Karpas-422 (cell line): ENCODE measurements around the gene CHPF. TPM values are rescaled to one million over a fixed set of nuclear protein-coding genes. Genes with fewer than 3 reads are reported as not detected.

Source experiments
- DNase-seq: peaks from one replicate; pipeline ENCODE4 v3.0.0-alpha.2; 2015
- H2AFZ ChIP-seq: fragments of 200-600 bp; sonication (generic); 2 replicates; pipeline ENCODE4 v1.6.1; 2014; ENCODE audit warnings: antibody characterized with exemption, low read length, mixed read lengths
- H3K27ac ChIP-seq: fragments of 200-600 bp; sonication (generic); 2 replicates; pipeline ENCODE4 v1.5.1; 2014; ENCODE audit warnings: mild to moderate bottlenecking, low read length, moderate library complexity
- H3K27me3 ChIP-seq: fragments of 200-600 bp; sonication (generic); 2 replicates; pipeline ENCODE4 v1.6.1; 2014; ENCODE audit warnings: low read length, mixed read lengths
- H3K36me3 ChIP-seq: fragments of 200-600 bp; sonication (generic); 2 replicates; pipeline ENCODE4 v1.6.1; 2014; ENCODE audit warnings: low read length, mixed read lengths; ENCODE audit not compliant: insufficient read depth
- H3K4me1 ChIP-seq: fragments of 200-600 bp; sonication (generic); 2 replicates; pipeline ENCODE4 v1.6.1; 2014; ENCODE audit warnings: mild to moderate bottlenecking, low read length, mixed read lengths
- H3K4me2 ChIP-seq: fragments of 200-600 bp; sonication (generic); 2 replicates; pipeline ENCODE4 v1.6.1; 2014; ENCODE audit warnings: low read length, low read depth, mild to moderate bottlenecking; ENCODE audit not compliant: poor library complexity, severe bottlenecking
- H3K4me3 ChIP-seq: fragments of 200-600 bp; sonication (generic); 2 replicates; pipeline ENCODE4 v1.5.1; 2014; ENCODE audit warnings: mild to moderate bottlenecking, antibody characterized with exemption, low read length, mixed read lengths
- H3K79me2 ChIP-seq: fragments of 200-600 bp; sonication (generic); 2 replicates; pipeline ENCODE4 v1.6.1; 2014; ENCODE audit warnings: mild to moderate bottlenecking, low read length, mixed read lengths
- H3K9ac ChIP-seq: fragments of 200-600 bp; sonication (generic); 2 replicates; pipeline ENCODE4 v1.6.0; 2014; ENCODE audit warnings: low read length
- H3K9me2 ChIP-seq: fragments of 200-600 bp; sonication (generic), shearing (Covaris generic); replicated peaks from 2 replicates; pipeline ENCODE4 v1.6.0; 2014; ENCODE audit warnings: mild to moderate bottlenecking, low read length, moderate library complexity; ENCODE audit not compliant: insufficient read depth
- H3K9me3 ChIP-seq: fragments of 300-700, 200-600 bp; sonication (generic); 2 replicates; pipeline ENCODE4 v1.6.1; 2014; ENCODE audit warnings: low read length, mixed read lengths
- H4K20me1 ChIP-seq: fragments of 200-600 bp; sonication (generic); 2 replicates; pipeline ENCODE4 v1.6.1; 2014; ENCODE audit warnings: mild to moderate bottlenecking, antibody characterized with exemption, low read length, low read depth; ENCODE audit not compliant: insufficient read depth
- total RNA-seq: library from RNA; depleted of rRNA; stranded (reverse); fragments of >200 nt; shearing (Covaris generic); gene quantifications from 2 replicates; pipeline ENCODE4 v1.2.3, GENCODE V29; 2014; ENCODE audit warnings: low replicate concordance

Gene CHPF
- total RNA-seq, 1 experiment from 2014 or later, result 25.5 TPM

DNA sequence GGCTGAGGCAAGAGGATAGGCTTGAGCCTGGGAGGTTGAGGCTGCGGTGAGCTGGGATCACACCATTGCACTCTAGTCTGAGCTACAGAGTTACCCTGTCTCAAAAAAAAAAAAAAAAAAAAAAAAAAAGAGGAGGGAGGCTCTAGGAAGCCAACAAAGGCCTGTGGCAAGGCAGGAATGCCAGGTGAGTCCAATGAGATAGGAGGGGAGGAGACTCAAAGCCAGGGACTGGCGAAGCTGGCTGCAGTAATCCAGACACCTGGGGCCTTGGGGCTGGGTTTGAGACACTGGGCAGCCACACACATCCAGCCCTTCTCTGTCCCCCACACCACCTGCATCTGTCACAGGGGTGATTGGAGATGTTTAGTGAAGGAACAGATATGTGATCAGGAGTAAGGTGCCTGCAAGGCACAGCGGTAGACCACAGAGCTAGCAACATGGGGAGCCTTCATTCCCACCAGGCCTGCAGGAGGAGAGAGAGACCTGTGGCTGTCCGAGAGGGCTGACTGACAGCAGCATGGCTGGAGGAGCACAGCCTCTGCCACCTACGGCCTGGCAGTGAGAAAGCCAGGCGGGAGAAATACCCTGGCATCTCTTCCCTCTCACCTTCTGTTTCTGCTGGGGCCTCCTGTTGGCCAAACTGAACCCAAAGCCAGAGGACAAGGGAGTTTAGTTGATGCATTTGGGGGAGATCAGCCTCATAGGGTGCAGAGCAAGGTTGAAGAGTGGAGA is 9.5 kb downstream of the CHPF start:
- peaks cover 3% of the 10 kb centered on the region for H3K4me1 ChIP-seq
- no peak overlapping the region for H3K27ac ChIP-seq
- H3K9me2 ChIP-seq, result no peaks in the 10 kb centered on the region
- 0 out of 2 replicates have a peak, but pooled peaks cover 7% of the 10 kb centered on the region for H4K20me1 ChIP-seq
- H3K4me2 ChIP-seq, result no peak overlapping the region
- 0 out of 2 replicates have a peak, but pooled peaks cover 2% of the 10 kb centered on the region for H3K27me3 ChIP-seq
- H3K36me3 ChIP-seq, result no peaks in the 10 kb centered on the region
- H3K9ac ChIP-seq, result no peak overlapping the region
- no peak overlapping the region for H2AFZ ChIP-seq
- no peaks in the 10 kb centered on the region for H3K9me3 ChIP-seq
- no peak overlapping the region for H3K4me3 ChIP-seq
- DNase-seq, result no peak
- no peaks in the 10 kb centered on the region for H3K79me2 ChIP-seq

DNA sequence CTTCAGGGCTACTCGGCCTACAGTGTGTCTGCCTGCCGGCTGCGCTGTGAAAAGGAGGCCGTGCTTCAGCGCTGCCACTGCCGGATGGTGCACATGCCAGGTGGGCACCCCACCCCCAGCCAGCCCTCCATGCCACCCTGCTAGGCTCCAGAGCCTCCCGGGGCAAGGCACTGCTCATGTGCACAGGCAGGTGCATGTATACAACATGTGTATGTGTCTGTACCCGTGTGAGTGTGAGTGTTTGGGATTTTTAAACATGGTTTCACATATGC is 11.3 kb downstream of the CHPF start:
- H2AFZ ChIP-seq, result no peak overlapping the region
- peaks cover 3% of the 10 kb centered on the region for H3K4me1 ChIP-seq
- no peaks in the 10 kb centered on the region for H3K9me2 ChIP-seq
- H3K79me2 ChIP-seq, result no peaks in the 10 kb centered on the region
- H3K4me2 ChIP-seq, result no peak overlapping the region
- no peaks in the 10 kb centered on the region for H3K9me3 ChIP-seq
- no peak for DNase-seq
- H3K27me3 ChIP-seq, result 0 out of 2 replicates have a peak, but pooled peaks cover 2% of the 10 kb centered on the region
- H3K36me3 ChIP-seq, result no peaks in the 10 kb centered on the region
- no peak overlapping the region for H3K9ac ChIP-seq
- H3K27ac ChIP-seq, result no peak overlapping the region
- H3K4me3 ChIP-seq, result no peak overlapping the region
- H4K20me1 ChIP-seq, result 0 out of 2 replicates have a peak, but pooled peaks cover 7% of the 10 kb centered on the region

DNA sequence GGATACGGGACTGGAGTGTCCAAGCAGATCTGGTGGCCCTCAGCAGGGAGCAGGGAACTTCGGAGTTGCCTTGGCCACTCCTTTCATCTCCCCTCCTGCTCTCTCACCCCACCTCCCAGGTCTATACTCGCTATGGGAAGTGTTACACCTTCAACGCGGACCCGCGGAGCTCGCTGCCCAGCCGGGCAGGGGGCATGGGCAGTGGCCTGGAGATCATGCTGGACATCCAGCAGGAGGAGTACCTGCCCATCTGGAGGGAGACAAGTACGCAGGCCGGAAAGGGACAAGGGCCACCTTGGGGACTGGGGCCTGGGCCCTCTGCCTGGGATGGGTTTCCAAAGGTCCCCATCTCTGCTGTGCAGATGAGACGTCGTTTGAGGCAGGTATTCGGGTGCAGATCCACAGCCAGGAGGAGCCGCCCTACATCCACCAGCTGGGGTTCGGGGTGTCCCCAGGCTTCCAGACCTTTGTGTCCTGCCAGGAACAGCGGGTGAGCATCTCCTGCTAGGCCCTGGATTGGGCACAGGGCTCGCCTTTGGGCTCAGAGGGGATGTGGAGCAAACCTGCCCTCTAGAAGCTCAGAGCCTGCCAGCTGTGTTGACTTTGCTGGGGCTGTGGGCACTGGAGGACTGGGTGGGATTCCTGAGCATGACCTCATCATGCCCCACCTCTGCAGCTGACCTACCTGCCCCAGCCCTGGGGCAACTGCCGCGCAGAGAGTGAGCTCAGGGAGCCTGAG is 11.8 kb downstream of the CHPF start:
- 0 out of 2 replicates have a peak, but pooled peaks cover 2% of the 10 kb centered on the region for H3K27me3 ChIP-seq
- no peak overlapping the region for H2AFZ ChIP-seq
- H3K79me2 ChIP-seq, result no peaks in the 10 kb centered on the region
- no peak for DNase-seq
- H4K20me1 ChIP-seq, result 0 out of 2 replicates have a peak, but pooled peaks cover 7% of the 10 kb centered on the region
- H3K9me3 ChIP-seq, result no peaks in the 10 kb centered on the region
- H3K4me3 ChIP-seq, result no peak overlapping the region
- H3K27ac ChIP-seq, result no peak overlapping the region
- no peaks in the 10 kb centered on the region for H3K9me2 ChIP-seq
- H3K9ac ChIP-seq, result no peak overlapping the region
- peaks cover 3% of the 10 kb centered on the region for H3K4me1 ChIP-seq
- H3K36me3 ChIP-seq, result no peaks in the 10 kb centered on the region
- H3K4me2 ChIP-seq, result no peak overlapping the region

DNA sequence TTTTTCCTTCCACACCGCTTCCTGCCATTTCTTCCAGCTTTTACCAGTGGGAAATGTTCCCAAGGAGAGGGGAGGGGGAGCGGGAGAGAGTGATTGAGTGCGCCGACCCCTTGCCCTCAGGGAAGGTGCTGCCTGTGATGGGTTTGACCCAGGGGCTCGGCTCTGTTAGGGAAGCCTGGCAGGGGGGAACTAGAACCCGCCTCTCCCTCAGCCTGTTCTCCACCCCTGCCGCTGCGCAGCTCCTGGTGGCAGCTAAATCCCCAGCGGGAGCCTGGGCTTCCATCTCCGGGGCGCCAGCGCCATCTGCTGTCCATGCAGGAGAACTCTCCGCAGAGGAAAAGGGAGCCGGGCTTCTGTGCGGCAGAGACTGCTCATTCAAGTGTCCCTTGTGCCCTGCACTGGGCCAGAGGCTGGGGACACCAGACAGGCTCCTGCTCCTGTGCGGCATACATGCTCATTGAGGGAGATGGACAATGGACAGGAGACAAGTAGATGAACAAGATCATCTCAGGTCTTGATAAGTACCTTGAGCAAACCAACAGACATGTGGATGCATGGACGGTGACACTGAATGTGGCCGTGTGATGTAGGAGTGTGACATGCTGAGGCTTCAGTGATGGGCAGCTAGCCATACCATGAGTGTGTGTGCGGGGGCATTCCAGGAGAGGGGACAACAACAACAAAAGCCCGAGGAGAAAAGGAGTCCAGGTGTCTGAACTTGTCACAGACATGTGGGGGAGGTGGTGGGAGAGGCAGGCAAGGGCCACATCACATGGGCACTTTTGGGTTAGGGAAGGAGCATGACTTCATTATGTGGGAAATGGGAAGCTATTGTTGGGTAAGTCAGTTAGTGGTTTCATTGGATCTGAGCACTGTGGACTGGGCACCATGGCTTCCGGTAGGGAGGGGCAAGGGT is 13.3 kb downstream of the CHPF start:
- no peak overlapping the region for H3K27ac ChIP-seq
- 0 out of 2 replicates have a peak, but pooled peaks cover 7% of the 10 kb centered on the region for H4K20me1 ChIP-seq
- DNase-seq, result peak; percentile 95
- no peaks in the 10 kb centered on the region for H3K9me3 ChIP-seq
- H3K27me3 ChIP-seq, result 0 out of 2 replicates have a peak, but pooled peaks cover 2% of the 10 kb centered on the region
- H3K79me2 ChIP-seq, result no peaks in the 10 kb centered on the region
- no peaks in the 10 kb centered on the region for H3K36me3 ChIP-seq
- no peak overlapping the region for H3K9ac ChIP-seq
- H3K4me2 ChIP-seq, result no peak overlapping the region
- no peaks in the 10 kb centered on the region for H3K9me2 ChIP-seq
- peaks cover 3% of the 10 kb centered on the region for H3K4me1 ChIP-seq
- no peak overlapping the region for H2AFZ ChIP-seq
- H3K4me3 ChIP-seq, result no peak overlapping the region

DNA sequence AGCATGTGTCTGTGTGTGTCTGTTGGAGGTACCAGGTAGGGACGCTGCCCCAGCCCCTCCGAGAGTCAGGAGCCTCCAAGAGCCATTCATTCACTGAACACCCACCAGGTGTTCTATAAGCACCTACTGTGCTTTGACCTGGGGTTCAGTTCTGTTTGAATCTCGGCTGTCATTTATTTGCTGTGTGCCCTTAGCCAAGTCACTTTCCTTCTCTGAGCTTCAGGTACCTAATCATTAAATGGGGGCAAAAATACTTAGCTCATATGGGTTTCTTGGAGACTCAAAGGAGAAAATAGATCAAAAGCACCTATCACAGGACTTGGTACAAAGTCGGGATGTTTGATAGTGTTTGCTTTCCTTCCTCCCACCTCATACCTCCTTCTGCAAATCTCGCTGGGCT is 16.1 kb downstream of the CHPF start:
- H3K27me3 ChIP-seq, result 0 out of 2 replicates have a peak, but pooled peaks cover 2% of the 10 kb centered on the region
- no peak overlapping the region for H3K27ac ChIP-seq
- H3K36me3 ChIP-seq, result no peaks in the 10 kb centered on the region
- H3K4me1 ChIP-seq, result peaks cover 3% of the 10 kb centered on the region
- no peak overlapping the region for H2AFZ ChIP-seq
- 0 out of 2 replicates have a peak, but pooled peaks cover 7% of the 10 kb centered on the region for H4K20me1 ChIP-seq
- no peaks in the 10 kb centered on the region for H3K79me2 ChIP-seq
- no peak overlapping the region for H3K4me3 ChIP-seq
- no peak overlapping the region for H3K4me2 ChIP-seq
- no peak overlapping the region for H3K9ac ChIP-seq
- no peaks in the 10 kb centered on the region for H3K9me3 ChIP-seq
- DNase-seq, result no peak
- H3K9me2 ChIP-seq, result no peaks in the 10 kb centered on the region

DNA sequence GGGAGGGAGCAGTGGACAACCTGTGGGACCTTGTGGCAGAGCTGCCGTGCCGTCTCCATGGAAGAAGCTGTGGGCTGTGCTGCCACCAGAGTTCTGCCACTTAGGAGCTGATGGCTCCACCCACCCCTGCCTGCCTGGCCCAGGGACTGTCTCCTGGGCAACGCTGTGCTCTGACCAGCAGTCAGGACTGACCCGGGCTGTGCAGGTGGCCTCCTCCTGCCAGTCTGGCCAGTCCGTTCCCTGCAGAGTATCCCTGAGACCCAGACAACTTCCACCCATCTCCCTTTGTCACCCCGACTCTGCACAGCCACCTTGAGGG is 16.6 kb downstream of the CHPF start:
- H3K36me3 ChIP-seq, result no peaks in the 10 kb centered on the region
- no peaks in the 10 kb centered on the region for H3K9me3 ChIP-seq
- DNase-seq, result no peak
- H3K9me2 ChIP-seq, result no peaks in the 10 kb centered on the region
- 0 out of 2 replicates have a peak, but pooled peaks cover 2% of the 10 kb centered on the region for H3K27me3 ChIP-seq
- 0 out of 2 replicates have a peak, but pooled peaks cover 7% of the 10 kb centered on the region for H4K20me1 ChIP-seq
- no peak overlapping the region for H3K9ac ChIP-seq
- no peak overlapping the region for H3K27ac ChIP-seq
- H3K4me1 ChIP-seq, result peaks cover 3% of the 10 kb centered on the region
- H2AFZ ChIP-seq, result no peak overlapping the region
- no peak overlapping the region for H3K4me3 ChIP-seq
- no peak overlapping the region for H3K4me2 ChIP-seq
- H3K79me2 ChIP-seq, result no peaks in the 10 kb centered on the region

DNA sequence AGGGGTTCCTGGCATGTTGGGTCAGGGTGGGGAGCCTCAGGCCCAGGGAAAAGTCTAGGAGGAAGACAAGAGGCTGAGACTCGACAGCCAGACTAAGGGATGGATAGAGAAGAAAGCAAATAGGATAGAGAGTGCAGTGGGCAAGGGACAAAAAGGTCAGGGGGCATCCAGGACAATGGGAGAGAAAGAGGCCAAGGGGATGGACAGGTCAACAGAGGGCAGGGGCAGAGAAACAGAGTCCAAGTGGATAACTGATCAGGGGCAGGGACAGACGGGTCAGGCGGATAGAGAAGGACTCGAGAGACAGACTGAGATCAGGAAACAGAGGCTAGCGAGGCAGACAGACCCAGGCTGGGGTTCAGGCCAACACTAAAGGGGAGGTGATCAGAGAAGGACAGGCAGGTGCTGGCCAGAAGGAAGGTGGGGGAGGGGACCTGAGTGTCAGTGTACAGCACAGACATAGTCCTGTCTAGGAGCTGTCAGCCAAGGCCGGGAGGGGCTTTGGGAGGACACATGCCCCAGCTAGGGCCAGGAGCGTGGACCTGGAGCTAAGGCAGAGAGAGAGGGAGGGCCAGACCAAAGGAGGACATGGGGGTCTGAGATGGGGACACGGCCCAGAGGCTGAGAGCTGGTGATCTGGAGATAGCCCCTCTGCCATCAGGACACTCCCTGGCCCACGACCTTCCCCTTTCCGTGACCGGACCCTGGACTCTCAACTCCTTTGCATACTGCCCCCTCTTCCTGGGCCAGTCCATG is 17.1 kb downstream of the CHPF start:
- H2AFZ ChIP-seq, result no peak overlapping the region
- no peak overlapping the region for H3K9ac ChIP-seq
- no peaks in the 10 kb centered on the region for H3K36me3 ChIP-seq
- no peak overlapping the region for H3K4me2 ChIP-seq
- no peak overlapping the region for H3K4me3 ChIP-seq
- no peaks in the 10 kb centered on the region for H3K79me2 ChIP-seq
- H3K27ac ChIP-seq, result no peak overlapping the region
- no peak for DNase-seq
- H4K20me1 ChIP-seq, result 0 out of 2 replicates have a peak, but pooled peaks cover 7% of the 10 kb centered on the region
- H3K4me1 ChIP-seq, result peaks cover 3% of the 10 kb centered on the region
- no peaks in the 10 kb centered on the region for H3K9me2 ChIP-seq
- 0 out of 2 replicates have a peak, but pooled peaks cover 2% of the 10 kb centered on the region for H3K27me3 ChIP-seq
- H3K9me3 ChIP-seq, result no peaks in the 10 kb centered on the region
